CD4-positive, alpha-beta T cell (primary cell): ENCODE measurements around the gene TRIM10. TPM values are rescaled to one million over a fixed set of nuclear protein-coding genes. Genes with fewer than 3 reads are reported as not detected.

ENCODE experiments used
- ATAC-seq: fragments of 200-7000 bp; cut with Tn5 transposase; one replicate; pipeline ENCODE4 v1.10.0; 2022; ENCODE audit warnings: mild to moderate bottlenecking; ENCODE audit not compliant: poor library complexity
- CTCF ChIA-PET: fragments of 350-600 bp; sonication (Branson Sonifier 250); formaldehyde crosslinking; loops from one replicate; lab custom pipeline; 2021; ENCODE audit warnings: antibody characterized with exemption, inconsistent platforms; lab: Charles Lee
- POLR2A ChIA-PET: fragments of 350-600 bp; sonication (Branson Sonifier 250); formaldehyde crosslinking; loops from one replicate; lab custom pipeline; 2021; ENCODE audit warnings: antibody characterized with exemption, inconsistent platforms; lab: Charles Lee
- DNase-seq, 14 experiments: peaks; one replicate each; pipeline ENCODE4 v3.0.0-alpha.2; 2013 to 2020; ENCODE audit warnings: mixed read lengths in 2 of 14
- H3K27ac ChIP-seq, 2 donors: one replicate each; pipeline versions ENCODE4 v1.5.1 to v1.7.0; 2013; ENCODE audit warnings: low read length in 2 of 2, low read depth in 1 of 2, mild to moderate bottlenecking in 1 of 2
- H3K27me3 ChIP-seq, 2 experiments: 1 replicate in 1 of 2; 2 replicates in 1 of 2; pipeline versions ENCODE4 v1.6.1 to v1.7.0; 2013; ENCODE audit warnings: low read length in 2 of 2, control low read depth in 1 of 2, mild to moderate bottlenecking in 1 of 2, moderate library complexity in 1 of 2; ENCODE audit not compliant: insufficient read depth in 2 of 2, control insufficient read depth in 1 of 2
- H3K36me3 ChIP-seq: one replicate; pipeline ENCODE4 v1.6.1; 2013; ENCODE audit warnings: low read length, control low read depth; ENCODE audit not compliant: insufficient read depth
- H3K4me1 ChIP-seq: one replicate; pipeline ENCODE4 v1.6.1; 2013; ENCODE audit warnings: low read length, control low read depth; ENCODE audit not compliant: insufficient read depth
- H3K4me3 ChIP-seq: one replicate; pipeline ENCODE4 v1.5.1; 2013; ENCODE audit warnings: mild to moderate bottlenecking, low read length, moderate library complexity
- H3K9me3 ChIP-seq, 2 experiments: 1 replicate in 1 of 2; 2 replicates in 1 of 2; pipeline versions ENCODE4 v1.6.1 to v1.7.0; 2013; ENCODE audit warnings: low read length in 2 of 2, mild to moderate bottlenecking in 2 of 2, control low read depth in 1 of 2, moderate library complexity in 1 of 2; ENCODE audit not compliant: control insufficient read depth in 1 of 2, insufficient read depth in 1 of 2
- H3K27ac Mint-ChIP-seq: one replicate; pipeline ENCODE4 v1.8.0; 2020; ENCODE audit warnings: mixed read lengths
- H3K27me3 Mint-ChIP-seq: one replicate; pipeline ENCODE4 v1.8.0; 2021; ENCODE audit warnings: mixed read lengths
- H3K36me3 Mint-ChIP-seq: one replicate; pipeline ENCODE4 v1.8.0; 2021; ENCODE audit warnings: low read depth, mixed read lengths
- H3K4me1 Mint-ChIP-seq: one replicate; pipeline ENCODE4 v1.8.0; 2021; ENCODE audit warnings: low read depth, mixed read lengths
- H3K4me3 Mint-ChIP-seq: one replicate; pipeline ENCODE4 v1.8.0; 2020; ENCODE audit warnings: mild to moderate bottlenecking, mixed read lengths
- H3K9me3 Mint-ChIP-seq: one replicate; pipeline ENCODE4 v1.8.0; 2020; ENCODE audit warnings: mixed read lengths
- CTCF ChIP-seq: fragments of 200-600 bp; IDR thresholded peaks from one replicate; pipeline ENCODE4 v1.8.0; 2022; ENCODE audit warnings: antibody characterized with exemption, mild to moderate bottlenecking
- intact Hi-C, 2 experiments: fragments of 100-400 bp; cut with DNase I in 1 of 2; cut with micrococcal nuclease in 1 of 2; formaldehyde crosslinking; loops; one replicate each; pipeline versions ENCODE4 v1.15.1 to v1.9.0; 2023 to 2025; cut with DNase I, micrococcal nuclease
- total RNA-seq, 174 experiments: library from RNA in 2 of 174; stranded (reverse) in 2 of 174; gene quantifications; one replicate each; pipeline ENCODE4 v1.2.3 and lab custom pipeline; 2021 to 2026

The TRIM10 gene
- total RNA-seq, 2 experiments from 2014 or later: not detected

GRCh38 chr6:30102970-30103871 is 57.8 kb downstream of the TRIM10 start:
- peak overlapping the region; percentile 89 for H3K4me3 Mint-ChIP-seq
- DNase-seq: peak; percentile 71 to 91 (median 79)
- peaks cover 46% of the 10 kb centered on the region for H3K4me1 Mint-ChIP-seq
- H3K27ac Mint-ChIP-seq: peak overlapping the region; percentile 65
- Histone ChIP-seq H3K4me3 (peak overlapping the region; percentile 60), H3K4me1 (peaks cover 44% of the 10 kb centered on the region), H3K36me3 (no peaks in the 10 kb centered on the region), H3K9me3 (no peaks in the 10 kb centered on the region), H3K27ac (no peak overlapping the region), H3K27me3 (peaks cover 19 to 21% of the 10 kb centered on the region in 2 experiments)
- H3K9me3 Mint-ChIP-seq: no peaks in the 10 kb centered on the region
- H3K36me3 Mint-ChIP-seq: no peaks in the 10 kb centered on the region
- peak; percentile 85 for TF ChIP-seq CTCF
- H3K27me3 Mint-ChIP-seq: peaks cover 61% of the 10 kb centered on the region
- POLR2A ChIA-PET: interaction anchor here (0.5 to 2.4 kb wide), 9 partner anchors 22 to 1095 kb away, joined by 3 to 22 read pairs (median 4); partner anchors contain the start of genes POLR1H, PPP1R11, TRIM26 and TRIM40
- intact Hi-C loops: loop anchor here (1.0 to 5.0 kb wide), 6 partner anchors 28 to 294 kb away; partner anchors contain the start of gene PPP1R11 (in 2 of the 2)
- CTCF ChIA-PET: interaction anchor here (0.6 to 5.5 kb wide), 23 partner anchors 8 to 453 kb away, joined by 3 to 198 read pairs (median 3); partner anchors contain the start of genes POLR1H, PPP1R11, TRIM31 and TRIM40
- ATAC-seq: peak; percentile 88

GRCh38 chr6:30102414-30102969 is 58.5 kb downstream of the TRIM10 start:
- ATAC-seq (peak; percentile 33), DNase-seq (peak in 2 of 14 experiments; percentile 2 to 37)
- H3K36me3 Mint-ChIP-seq: no peaks in the 10 kb centered on the region
- no peak for TF ChIP-seq CTCF
- peaks cover 49% of the 10 kb centered on the region for H3K4me1 ChIP-seq
- H3K27me3 Mint-ChIP-seq: peaks cover 60% of the 10 kb centered on the region
- H3K9me3 Mint-ChIP-seq: no peaks in the 10 kb centered on the region
- peaks cover 16 to 26% of the 10 kb centered on the region in 2 experiments for H3K27me3 ChIP-seq
- intact Hi-C loops: loop anchor here (1.0 to 5.0 kb wide), 4 partner anchors 35 to 295 kb away; partner anchors contain the start of gene PPP1R11 (in 2 of the 2)
- peak overlapping the region; percentile 52 for H3K4me3 ChIP-seq
- peak overlapping the region; percentile 65 for H3K27ac Mint-ChIP-seq
- ChIA-PET CTCF (interaction anchor here (0.6 to 5.5 kb wide), 18 partner anchors 8 to 214 kb away, joined by 3 to 198 read pairs (median 4); partner anchors contain the start of genes POLR1H, PPP1R11, TRIM31 and TRIM40), POLR2A (interaction anchor here (1.0 to 2.4 kb wide), 9 partner anchors 23 to 396 kb away, joined by 3 to 22 read pairs (median 10); partner anchors contain the start of genes POLR1H, PPP1R11 and RNF39)
- no peaks in the 10 kb centered on the region for H3K9me3 ChIP-seq
- peak overlapping the region; percentile 89 for H3K4me3 Mint-ChIP-seq
- H3K36me3 ChIP-seq: no peaks in the 10 kb centered on the region
- H3K27ac ChIP-seq: no peak overlapping the region
- H3K4me1 Mint-ChIP-seq: peaks cover 54% of the 10 kb centered on the region

Other genes with a start within 250 kb of the TRIM10 start
- 1,000 to 10,000 TPM; 1,767 to 1,801 TPM for gene HLA-A, start 218.7 kb downstream of the TRIM10 start, total RNA-seq
- gene POLR1H, start 99.9 kb downstream of the TRIM10 start, total RNA-seq: 10 to 100 TPM; 36.5 to 39.4 TPM
- gene PPP1R11, start 94.0 kb downstream of the TRIM10 start, total RNA-seq: 10 to 100 TPM; 28.3 to 28.6 TPM
- gene RNF39, start 85.4 kb downstream of the TRIM10 start, total RNA-seq: not detected
- gene TRIM31, start 48.1 kb downstream of the TRIM10 start, total RNA-seq: not detected
- not detected for gene TRIM40, start 25.1 kb downstream of the TRIM10 start, total RNA-seq
- gene TRIM15, start 2.3 kb upstream of the TRIM10 start, total RNA-seq: not detected
- 10 to 100 TPM; 42.1 to 44.1 TPM for gene TRIM26, start 52.2 kb upstream of the TRIM10 start, total RNA-seq
- 10 to 100 TPM; 38.2 to 38.3 TPM for gene TRIM39, start 165.7 kb upstream of the TRIM10 start, total RNA-seq
- gene RPP21, start 183.9 kb upstream of the TRIM10 start, total RNA-seq: 10 to 100 TPM; 42.8 to 51.9 TPM